Measurements from ENCODE around the gene MRFAP1L1. TPM values are rescaled to one million over a fixed set of nuclear protein-coding genes. Genes with fewer than 3 reads are reported as not detected.

The MRFAP1L1 gene
- total and polyA plus RNA-seq, 2 donors (not counting 1 experiment from before 2014, with no cell fraction given) = 12.5 to 57.2 TPM

- no peaks in the 10 kb centered on the region for H3K27me3 ChIP-seq (replicated peaks in 1 of 4; ENCODE audit: control extremely low read depth in 1 of 4, control insufficient read depth in 3 of 4, insufficient read depth in 4 of 4, low read length in 3 of 4)
- H3K27me3 Mint-ChIP-seq = no peaks in the 10 kb centered on the region
- peaks cover under 1 to 4% of the 10 kb centered on the region in 2 donors for H3K4me1 ChIP-seq (ENCODE audit: control insufficient read depth in 2 of 2, insufficient read depth in 2 of 2, low read length in 2 of 2)
- H3K4me2 ChIP-seq (replicated peaks; ENCODE audit: low read depth, low read length, poor library complexity, severe bottlenecking) = no peak overlapping the region
- H3K4me1 Mint-ChIP-seq = peaks cover 17% of the 10 kb centered on the region
- CTCF ChIA-PET = no interaction called here
- peaks cover 34% of the 10 kb centered on the region for H3K79me2 ChIP-seq (ENCODE audit: control insufficient read depth, insufficient read depth, low read length)
- no peaks in the 10 kb centered on the region for H3K9me3 Mint-ChIP-seq (ENCODE audit: insufficient read depth)
- ATAC-seq (ENCODE audit: low read depth) (no peak), DNase-seq (no peak)
- POLR2A ChIA-PET = no interaction called here
- no peak overlapping the region for H3K4me3 ChIP-seq (ENCODE audit: control extremely low read depth in 1 of 5, extremely low read depth in 1 of 5, insufficient read depth in 1 of 5, low read depth in 2 of 5, low read length in 4 of 5)
- no peak overlapping the region for H3K27ac ChIP-seq (ENCODE audit: low read length in 2 of 2)
- intact Hi-C loops (cut with micrococcal nuclease) = no loop called here
- H4K20me1 ChIP-seq (ENCODE audit: control insufficient read depth, insufficient read depth, low read length, poor library complexity, severe bottlenecking) = peaks cover 4% of the 10 kb centered on the region
- H3K36me3 ChIP-seq (replicated peaks in 1 of 2; ENCODE audit: control extremely low read depth in 1 of 2, control insufficient read depth in 1 of 2, extremely low read depth in 1 of 2, insufficient read depth in 2 of 2, low read length in 1 of 2) = peaks cover 5 to 9% of the 10 kb centered on the region in 2 experiments
- H2AFZ ChIP-seq (ENCODE audit: insufficient read depth, low read depth, low read length, poor library complexity, severe bottlenecking) = no peak overlapping the region
- no peaks in the 10 kb centered on the region for H3K9me3 ChIP-seq (ENCODE audit: control extremely low read depth in 1 of 3, control insufficient read depth in 2 of 3, insufficient read depth in 1 of 3, low read length in 2 of 3)
- no peak overlapping the region for H3K9ac ChIP-seq (ENCODE audit: low read length)
- 97% methylated on average over 8 of the region's 13 CpGs for WGBS (ENCODE audit: insufficient coverage)
- no peak for TF ChIP-seq EZH2 (IDR thresholded peaks at IDR 0.05; ENCODE audit: borderline replicate concordance, insufficient read depth, low read depth, low read length, poor library complexity, severe bottlenecking)
- TF ChIP-seq CTCF (IDR thresholded peaks at IDR 0.05) = no peak
- H3K27ac Mint-ChIP-seq = no peak overlapping the region
- no peak overlapping the region for H3K4me3 Mint-ChIP-seq
These were observed 8.3 kb downstream of the MRFAP1L1 start for GRCh38 chr4:6701371-6701770.

- CTCF ChIA-PET = no interaction called here
- intact Hi-C loops (cut with micrococcal nuclease) = no loop called here
- peaks cover 7% of the 10 kb centered on the region for H3K4me1 Mint-ChIP-seq
These were observed 9.8 kb downstream of the MRFAP1L1 start for GRCh38 chr4:6699903-6700302.

More at GRCh38 chr4:6699903-6700302, 9.8 kb downstream of the MRFAP1L1 start:
- ATAC-seq (ENCODE audit: low read depth) (no peak), DNase-seq (no peak)
- no peaks in the 10 kb centered on the region for H3K9me3 ChIP-seq (ENCODE audit: control extremely low read depth in 1 of 3, control insufficient read depth in 2 of 3, insufficient read depth in 1 of 3, low read length in 2 of 3)
- H4K20me1 ChIP-seq (ENCODE audit: control insufficient read depth, insufficient read depth, low read length, poor library complexity, severe bottlenecking) = peaks cover 4% of the 10 kb centered on the region
- no peak overlapping the region for H3K4me3 Mint-ChIP-seq
- TF ChIP-seq EZH2 (IDR thresholded peaks at IDR 0.05; ENCODE audit: borderline replicate concordance, insufficient read depth, low read depth, low read length, poor library complexity, severe bottlenecking) = no peak
- TF ChIP-seq CTCF (IDR thresholded peaks at IDR 0.05) = no peak
- no peaks in the 10 kb centered on the region for H3K27me3 Mint-ChIP-seq
- no peaks in the 10 kb centered on the region for H3K9me3 Mint-ChIP-seq (ENCODE audit: insufficient read depth)
- no peak overlapping the region for H3K27ac ChIP-seq (ENCODE audit: low read length in 2 of 2)
- H3K27me3 ChIP-seq (replicated peaks in 1 of 4; ENCODE audit: control extremely low read depth in 1 of 4, control insufficient read depth in 3 of 4, insufficient read depth in 4 of 4, low read length in 3 of 4) = no peaks in the 10 kb centered on the region
- H3K4me1 ChIP-seq (ENCODE audit: control insufficient read depth in 2 of 2, insufficient read depth in 2 of 2, low read length in 2 of 2) = no peaks in the 10 kb centered on the region
- H3K79me2 ChIP-seq (ENCODE audit: control insufficient read depth, insufficient read depth, low read length) = peaks cover 19% of the 10 kb centered on the region
- H3K4me2 ChIP-seq (replicated peaks; ENCODE audit: low read depth, low read length, poor library complexity, severe bottlenecking) = no peak overlapping the region
- POLR2A ChIA-PET = no interaction called here
- 100% methylated on average over 1 of the region's 1 CpG for WGBS (ENCODE audit: insufficient coverage)
- H3K27ac Mint-ChIP-seq = no peak overlapping the region
- H3K4me3 ChIP-seq (ENCODE audit: control extremely low read depth in 1 of 5, extremely low read depth in 1 of 5, insufficient read depth in 1 of 5, low read depth in 2 of 5, low read length in 4 of 5) = no peak overlapping the region
- no peak overlapping the region for H3K9ac ChIP-seq (ENCODE audit: low read length)
- H2AFZ ChIP-seq (ENCODE audit: insufficient read depth, low read depth, low read length, poor library complexity, severe bottlenecking) = no peak overlapping the region
- peaks cover 3 to 12% of the 10 kb centered on the region in 2 experiments for H3K36me3 ChIP-seq (replicated peaks in 1 of 2; ENCODE audit: control extremely low read depth in 1 of 2, control insufficient read depth in 1 of 2, extremely low read depth in 1 of 2, insufficient read depth in 2 of 2, low read length in 1 of 2)
